Testis (tissue), 2 donors: ENCODE data around the gene NCKAP5.

Experiments
- CTCF ChIP-seq, 3 experiments: fragments of 450-650 bp in 2 of 3; fragments of 200-600 bp in 1 of 3; sonication (generic) in 1 of 3; IDR thresholded peaks; one replicate each; pipeline ENCODE4 v1.5.1; 2016 to 2019; ENCODE audit warnings: antibody characterized with exemption in 3 of 3, mild to moderate bottlenecking in 2 of 3, moderate library complexity in 1 of 3
- POLR2A ChIP-seq: fragments of 450-650 bp; IDR thresholded peaks from one replicate; pipeline ENCODE4 v1.6.1; 2017; ENCODE audit warnings: antibody characterized with exemption, mild to moderate bottlenecking, moderate library complexity

GRCh38 chr2:133266926-133267590 lies 301.2 kb downstream of the NCKAP5 start:
- TF ChIP-seq CTCF (IDR thresholded peaks at IDR 0.05) (no peak), POLR2A (no peak)
